ENCODE results near the gene ANKH.

DNA sequence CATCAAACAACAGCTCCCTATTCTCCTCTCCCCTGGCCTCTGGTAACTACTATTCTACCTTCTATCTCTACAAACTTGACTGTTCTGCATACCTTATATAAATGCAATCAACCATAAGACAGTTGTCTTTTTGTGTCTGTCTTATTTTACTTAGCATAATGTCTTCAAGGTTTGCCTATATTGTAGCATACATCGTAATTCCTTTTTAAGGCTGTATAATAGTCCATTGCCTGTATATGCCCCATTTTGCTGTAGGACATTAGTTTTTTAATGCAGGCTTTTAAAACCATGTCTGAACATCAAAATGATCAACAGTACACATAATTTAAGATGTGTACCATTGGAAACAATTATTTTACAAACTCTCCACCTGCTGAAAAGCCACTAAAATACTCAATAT lies 12.4 kb downstream of the ANKH start:
- TF ChIP-seq EP300 (IDR thresholded peaks at IDR 0.05) (no peak), POLR2A (IDR thresholded peaks at IDR 0.05) (no peak)
